ENCODE measurements around the gene TMC8.

TMC8 gene

DNA sequence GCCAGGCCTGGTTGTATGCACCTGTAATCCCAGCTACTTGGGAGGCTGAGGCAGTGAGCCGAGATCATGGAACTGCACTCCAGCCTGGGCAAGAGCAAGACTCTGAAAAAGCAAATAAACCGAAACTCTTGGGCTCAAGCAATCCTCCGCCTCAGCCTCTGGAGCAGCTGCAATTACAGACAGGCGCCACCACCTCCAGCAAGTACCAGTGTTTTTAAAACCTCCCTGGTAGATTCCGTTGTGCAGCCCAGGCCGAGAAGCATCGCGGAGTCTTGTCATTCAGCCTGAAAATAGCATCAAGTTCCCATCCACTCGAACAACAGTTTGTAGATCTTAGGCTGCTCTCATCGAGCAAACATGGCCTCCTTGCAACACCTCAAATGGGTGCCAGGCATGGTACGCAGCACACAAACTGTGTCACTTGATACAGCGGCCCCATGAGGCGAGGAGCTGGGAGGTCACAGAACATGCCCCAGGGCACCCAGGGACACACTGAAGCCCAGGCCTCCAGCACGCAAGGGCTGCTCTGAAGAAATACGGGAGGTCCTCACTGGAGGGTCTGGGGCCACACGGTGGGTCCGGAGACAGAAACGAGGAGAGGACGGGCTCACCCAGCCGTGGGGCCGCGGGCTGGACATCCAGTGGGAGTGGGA lies 20.1 kb upstream of the TMC8 start:
- H3K4me1 ChIP-seq (ENCODE audit: insufficient read depth, low read length): no peaks in the 10 kb centered on the region
- no peaks in the 10 kb centered on the region for H3K27me3 ChIP-seq (ENCODE audit: insufficient read depth, low read length, poor library complexity)
- no peaks in the 10 kb centered on the region; the same call in 1 of the 2 replicates for H3K36me3 ChIP-seq (ENCODE audit: insufficient read depth, low read length)
- H3K79me2 ChIP-seq (ENCODE audit: insufficient read depth, low read length): no peaks in the 10 kb centered on the region
- ATAC-seq (ENCODE audit: insufficient read depth, low read depth) (0 out of 3 replicates have a peak, but pooled peaks have one; percentile 13), DNase-seq (no peak)
- no peak overlapping the region for H3K27ac ChIP-seq (ENCODE audit: low read length)
- no peak overlapping the region for H3K4me3 ChIP-seq (ENCODE audit: low read depth in 1 of 2, low read length in 2 of 2)
- H3K9ac ChIP-seq (ENCODE audit: low read depth, low read length): no peak overlapping the region
- no peaks in the 10 kb centered on the region for H3K9me3 ChIP-seq (ENCODE audit: insufficient read depth, low read length, severe bottlenecking)
- no peak overlapping the region for H3K4me2 ChIP-seq (ENCODE audit: insufficient read depth, low read length)
- TF ChIP-seq EZH2 (IDR thresholded peaks at IDR 0.05; ENCODE audit: borderline replicate concordance, low read depth, low read length, severe bottlenecking): no peak
- no peak for TF ChIP-seq CTCF (IDR thresholded peaks at IDR 0.05; ENCODE audit: borderline replicate concordance, extremely low read depth, low read length, poor library complexity, severe bottlenecking)
- no peaks in the 10 kb centered on the region for H4K20me1 ChIP-seq (ENCODE audit: insufficient read depth, low read length)
- no peak overlapping the region for H2AFZ ChIP-seq (ENCODE audit: low read depth, low read length)

- Histone ChIP-seq H3K9ac (ENCODE audit: low read depth, low read length) (no peak overlapping the region), H3K36me3 (ENCODE audit: insufficient read depth, low read length) (no peaks in the 10 kb centered on the region; the same call in 1 of the 2 replicates)
- peak; percentile 17; the same call in 1 of the 3 replicates for ATAC-seq (ENCODE audit: insufficient read depth, low read depth)
Observed at GRCh38 chr17:78111016-78111726, 19.4 kb upstream of the TMC8 start.

DNA sequence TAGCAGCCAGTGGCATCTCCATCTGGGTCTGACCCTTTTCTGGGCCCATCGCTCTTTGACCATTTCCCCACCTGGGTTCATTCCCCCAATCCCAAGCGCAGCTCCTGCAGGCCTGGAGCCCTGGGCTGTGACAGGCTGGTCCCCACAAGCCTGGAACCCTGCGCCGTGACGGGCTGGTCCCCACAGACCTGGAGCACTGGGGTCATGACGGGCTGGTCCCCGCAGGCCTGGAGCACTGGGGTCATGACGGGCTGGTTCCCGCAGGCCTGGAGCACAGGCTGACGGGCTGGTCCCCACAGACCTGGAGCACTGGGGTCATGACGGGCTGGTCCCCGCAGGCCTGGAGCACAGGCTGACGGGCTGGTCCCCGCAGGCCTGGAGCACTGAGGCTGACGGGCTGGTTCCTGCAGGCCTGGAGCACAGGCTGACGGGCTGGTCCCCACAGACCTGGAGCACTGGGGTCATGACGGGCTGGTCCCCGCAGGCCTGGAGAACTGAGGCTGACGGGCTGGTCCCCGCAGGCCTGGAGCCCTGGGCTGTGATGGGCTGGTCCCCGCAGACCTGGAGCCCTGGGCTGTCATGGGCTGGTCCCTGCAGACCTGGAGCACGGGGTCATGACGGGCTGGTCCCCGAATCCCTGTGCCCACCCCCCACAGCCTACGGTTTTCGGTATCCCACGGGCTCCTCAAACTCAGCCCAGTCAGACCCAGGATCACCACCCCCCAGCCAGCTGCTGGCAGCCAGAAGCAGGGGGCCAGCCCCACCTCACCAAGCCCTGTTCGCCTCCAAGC lies 18.6 kb upstream of the TMC8 start:
- H3K4me1 ChIP-seq (ENCODE audit: insufficient read depth, low read length): no peaks in the 10 kb centered on the region

More at GRCh38 chr17:78111016-78111726, 19.4 kb upstream of the TMC8 start:
- Histone ChIP-seq H3K79me2 (ENCODE audit: insufficient read depth, low read length) (no peaks in the 10 kb centered on the region), H3K4me2 (ENCODE audit: insufficient read depth, low read length) (no peak overlapping the region), H3K27ac (ENCODE audit: low read length) (no peak overlapping the region), H3K4me1 (ENCODE audit: insufficient read depth, low read length) (no peaks in the 10 kb centered on the region), H3K4me3 (ENCODE audit: low read depth in 1 of 2, low read length in 2 of 2) (no peak overlapping the region), H3K9me3 (ENCODE audit: insufficient read depth, low read length, severe bottlenecking) (no peaks in the 10 kb centered on the region), H4K20me1 (ENCODE audit: insufficient read depth, low read length) (no peaks in the 10 kb centered on the region), H2AFZ (ENCODE audit: low read depth, low read length) (no peak overlapping the region), H3K27me3 (ENCODE audit: insufficient read depth, low read length, poor library complexity) (no peaks in the 10 kb centered on the region)
- TF ChIP-seq EZH2 (IDR thresholded peaks at IDR 0.05; ENCODE audit: borderline replicate concordance, low read depth, low read length, severe bottlenecking): no peak
- TF ChIP-seq CTCF (IDR thresholded peaks at IDR 0.05; ENCODE audit: borderline replicate concordance, extremely low read depth, low read length, poor library complexity, severe bottlenecking): no peak
- no peak for DNase-seq

More for the DNA sequence above, 18.6 kb upstream of the TMC8 start:
- no peak for DNase-seq
- Histone ChIP-seq H2AFZ (ENCODE audit: low read depth, low read length) (no peak overlapping the region), H3K79me2 (ENCODE audit: insufficient read depth, low read length) (no peaks in the 10 kb centered on the region), H3K9ac (ENCODE audit: low read depth, low read length) (no peak overlapping the region), H3K36me3 (ENCODE audit: insufficient read depth, low read length) (no peaks in the 10 kb centered on the region; the same call in 1 of the 2 replicates), H4K20me1 (ENCODE audit: insufficient read depth, low read length) (no peaks in the 10 kb centered on the region), H3K4me3 (ENCODE audit: low read depth in 1 of 2, low read length in 2 of 2) (no peak overlapping the region), H3K4me2 (ENCODE audit: insufficient read depth, low read length) (no peak overlapping the region), H3K9me3 (ENCODE audit: insufficient read depth, low read length, severe bottlenecking) (no peaks in the 10 kb centered on the region), H3K27me3 (ENCODE audit: insufficient read depth, low read length, poor library complexity) (no peaks in the 10 kb centered on the region), H3K27ac (ENCODE audit: low read length) (no peak overlapping the region)
- TF ChIP-seq EZH2 (IDR thresholded peaks at IDR 0.05; ENCODE audit: borderline replicate concordance, low read depth, low read length, severe bottlenecking) (no peak), CTCF (IDR thresholded peaks at IDR 0.05; ENCODE audit: borderline replicate concordance, extremely low read depth, low read length, poor library complexity, severe bottlenecking) (no peak)
- peak; percentile 9; the same call in 1 of the 3 replicates for ATAC-seq (ENCODE audit: insufficient read depth, low read depth)

All from DND-41 (cell line).